GM12878 (cell line): Measurements from ENCODE around the gene PEF1. TPM values are rescaled to one million over a fixed set of nuclear protein-coding genes. Genes with fewer than 3 reads are reported as not detected.
A peak's percentile ranks its signal among the peaks of the same experiment; 100 is the strongest.

Experiments
- ATAC-seq: fragments of 200-7000 bp; cut with Tn5 transposase; 3 replicates; pipeline ENCODE4 v1.9.1; 2020; ENCODE audit warnings: mild to moderate bottlenecking, moderate library complexity
- BruUV-seq: library from RNA; stranded (reverse); fragments of 400-500 nt; replicated peaks from 2 replicates; lab custom pipeline; 2021; lab: Mats Ljungman, UMichigan
- CTCF ChIA-PET: fragments of 300-600 bp; sonication (Branson Sonifier 250); formaldehyde crosslinking; extraction: SDS; loops from one replicate; lab custom pipeline; 2021; ENCODE audit warnings: inconsistent platforms; lab: Yijun Ruan, JAX
- POLR2A ChIA-PET: fragments of 350-600 bp; formaldehyde crosslinking; extraction: SDS; loops from one replicate; lab custom pipeline; 2021; ENCODE audit warnings: inconsistent platforms; lab: Charles Lee
- RAD21 ChIA-PET: fragments of 300-600 bp; sonication (Branson Sonifier 250); formaldehyde crosslinking; loops from one replicate; lab custom pipeline; 2023; ENCODE audit warnings: antibody characterized with exemption; ENCODE audit not compliant: unreplicated experiment; lab: Charles Lee
- SMC1A ChIA-PET: fragments of 300-600 bp; sonication (Branson Sonifier 250); formaldehyde crosslinking; loops from one replicate; lab custom pipeline; 2023; ENCODE audit not compliant: unreplicated experiment, uncharacterized antibody; lab: Charles Lee
- DNase-seq: peaks from one replicate; pipeline ENCODE4 v3.0.0-alpha.2; 2011; ENCODE audit warnings: low read depth, low spot score
- FAIRE-seq: peaks from 3 replicates; lab custom pipeline; 2011; peaks lifted over from hg19 to GRCh38; lab: Jason Lieb, UNC
- H2AFZ ChIP-seq: 2 replicates; pipeline ENCODE4 v1.6.0; 2011; ENCODE audit warnings: low read depth, low read length, control low read depth; ENCODE audit not compliant: control insufficient read depth
- H3K27ac ChIP-seq: 2 replicates; pipeline ENCODE4 v1.5.1; 2011; ENCODE audit warnings: control low read depth; ENCODE audit not compliant: control insufficient read depth, insufficient read depth
- H3K27me3 ChIP-seq, 2 experiments: replicated peaks in 1 of 2; 2 replicates each; pipeline versions ENCODE4 v1.6.0 to v1.6.1; 2011; ENCODE audit warnings: low read length in 1 of 2; ENCODE audit not compliant: control insufficient read depth in 2 of 2, insufficient read depth in 2 of 2
- H3K36me3 ChIP-seq, 2 experiments: 2 replicates each; pipeline ENCODE4 v1.5.1; 2011; ENCODE audit warnings: low read length in 1 of 2; ENCODE audit not compliant: control insufficient read depth in 2 of 2, insufficient read depth in 2 of 2
- H3K4me1 ChIP-seq: 2 replicates; pipeline ENCODE4 v1.6.1; 2011; ENCODE audit warnings: mild to moderate bottlenecking, low read length, moderate library complexity, mixed read lengths; ENCODE audit not compliant: control insufficient read depth, insufficient read depth
- H3K4me2 ChIP-seq: 2 replicates; pipeline ENCODE4 v1.6.0; 2011; ENCODE audit warnings: control low read depth; ENCODE audit not compliant: control insufficient read depth, insufficient read depth
- H3K4me3 ChIP-seq: fragments of 200-600 bp; sonication (generic); 2 replicates; pipeline ENCODE4 v1.5.1; 2016
- H3K79me2 ChIP-seq: 2 replicates; pipeline ENCODE4 v1.6.0; 2011; ENCODE audit warnings: low read length; ENCODE audit not compliant: control insufficient read depth, insufficient read depth
- H3K9ac ChIP-seq: 2 replicates; pipeline ENCODE4 v1.8.0; 2011; ENCODE audit warnings: low read length, control low read depth, mixed read lengths; ENCODE audit not compliant: control insufficient read depth, insufficient read depth
- H3K9me3 ChIP-seq: replicated peaks from 3 replicates; pipeline ENCODE4 v1.5.1; 2011; ENCODE audit warnings: mild to moderate bottlenecking, low read length; ENCODE audit not compliant: control insufficient read depth, insufficient read depth
- H4K20me1 ChIP-seq: 2 replicates; pipeline ENCODE4 v1.6.0; 2011; ENCODE audit not compliant: control insufficient read depth, insufficient read depth
- CHD2 ChIP-seq: IDR thresholded peaks from 2 replicates; pipeline ENCODE4 v1.6.1; 2011; ENCODE audit warnings: low read depth, low read length, improper control_type of control experiment, borderline replicate concordance
- ETV6 ChIP-seq, 2 experiments: fragments of 450-650 bp in 1 of 2; IDR thresholded peaks in 1 of 2; conservative IDR thresholded peaks in 1 of 2; 2 replicates each; pipeline ENCODE4 v1.6.1; 2014; ENCODE audit warnings: antibody characterized with exemption in 1 of 2, borderline replicate concordance in 1 of 2, low read depth in 1 of 2, mild to moderate bottlenecking in 1 of 2, moderate library complexity in 1 of 2
- JUNB ChIP-seq: IDR thresholded peaks from 2 replicates; pipeline ENCODE4 v1.6.1; 2016; ENCODE audit warnings: antibody characterized with exemption, mild to moderate bottlenecking
- KDM1A ChIP-seq: fragments of 200-600 bp; sonication (generic); IDR thresholded peaks from 2 replicates; pipeline ENCODE4 v1.6.1; 2016; ENCODE audit warnings: borderline replicate concordance
- PML ChIP-seq: IDR thresholded peaks from 2 replicates; pipeline ENCODE4 v1.6.1; 2012; ENCODE audit warnings: low read length, inconsistent platforms
- SREBF2 ChIP-seq: IDR thresholded peaks from 2 replicates; pipeline ENCODE4 v1.6.1; 2012; ENCODE audit warnings: mild to moderate bottlenecking, low read length
- WGBS: methylation state at CpG from one replicate; pipeline ENCODE4 v1.1.6; 2016; ENCODE audit warnings: low lambda C conversion rate; ENCODE audit not compliant: insufficient replicate concordance, insufficient coverage; ENCODE audit errors: missing lambda C conversion rate; 5-methylcytosine and 5-hydroxymethylcytosine counted together
- in situ Hi-C: fragments of 300-500 bp; cut with MboI; formaldehyde crosslinking; loops from 9 replicates; pipeline ENCODE4 v1.14.3; 2018; ENCODE audit warnings: mixed read lengths
- intact Hi-C: fragments of 100-400 bp; cut with micrococcal nuclease; formaldehyde crosslinking; loops from one replicate; pipeline ENCODE4 v1.14.2; 2022; ENCODE audit not compliant: unreplicated experiment
- polyA plus RNA-seq, 11 experiments: library from polyadenylated mRNA; depleted of rRNA in 4 of 11; unstranded in 6 of 11; stranded (reverse) in 5 of 11; fragments of >200 nt; fragmentation: Nextera tagmentation in 4 of 11; fragmentation: Illumina TruSeq in 1 of 11; extraction: Ambion mirVana in 4 of 11; extraction: Trizol in 1 of 11; gene quantifications; 1 replicate in 1 of 11; 2 replicates in 10 of 11; pipeline versions ENCODE4 v1.2.1 to v1.2.3, GENCODE V29; 2011 to 2016; ENCODE audit warnings: inconsistent platforms in 2 of 11, missing spikeins in 2 of 11, low read depth in 1 of 11
- total RNA-seq, 4 experiments: library from RNA; depleted of rRNA in 3 of 4; stranded (reverse); fragments of >200 nt in 3 of 4; fragmentation: Illumina TruSeq in 1 of 4; extraction: Trizol in 1 of 4; gene quantifications; 2 replicates each; pipeline versions ENCODE4 v1.2.1 to v1.2.3, GENCODE V29; 2013 to 2021

The PEF1 gene
- total and polyA plus RNA-seq, 10 of the 15 experiments (the other 5 are each of a cell fraction or from before 2014, with no cell fraction given): 27.1 to 107 (median 79.0) TPM

- FAIRE-seq (no peak), ATAC-seq (no peak), DNase-seq (no peak)
- SMC1A ChIA-PET: interaction anchor here (0.8 to 3.5 kb wide), 17 partner anchors 9 to 200 kb away, joined by 3 to 17 read pairs (median 5); no protein-coding TSS in a partner anchor
- Histone ChIP-seq H3K27ac (no peak overlapping the region), H2AFZ (no peak overlapping the region), H3K4me1 (no peaks in the 10 kb centered on the region; the same call in 1 of the 2 replicates), H3K27me3 (no peaks in the 10 kb centered on the region), H3K79me2 (no peaks in the 10 kb centered on the region), H3K9ac (no peak overlapping the region), H3K36me3 (no peaks in the 10 kb centered on the region), H3K4me2 (no peak overlapping the region), H3K9me3 (no peaks in the 10 kb centered on the region), H4K20me1 (no peaks in the 10 kb centered on the region)
- CTCF ChIA-PET: interaction anchor here (0.7 to 3.2 kb wide), 16 partner anchors 9 to 201 kb away, joined by 3 to 21 read pairs (median 4); no protein-coding TSS in a partner anchor
- RAD21 ChIA-PET: interaction anchor here (0.7 to 1.8 kb wide), 7 partner anchors 8 to 47 kb away, joined by 3 to 9 read pairs (median 4); partner anchors contain the start of gene PEF1
- POLR2A ChIA-PET: interaction anchor here (0.6 to 2.0 kb wide), 4 partner anchors 26 to 435 kb away, joined by 3 to 8 read pairs (median 4); no protein-coding TSS in a partner anchor
- WGBS: 22% methylated on average over 6 of the region's 6 CpGs
- no TSS peak for BruUV-seq
- in situ Hi-C loops: no loop called here
- TF ChIP-seq SREBF2 (no peak), PML (no peak), ETV6 (conservative IDR thresholded peaks at IDR 0.05 in 1 of 2, IDR thresholded peaks at IDR 0.05 in 1 of 2; ENCODE audit: borderline replicate concordance in 1 of 2, low read depth in 1 of 2) (peak in 1 of 2 experiments; percentile 22; a peak in 1 of 4 replicates), CHD2 (no peak), JUNB (peak; percentile 67), KDM1A (no peak)
- TF ChIP-seq, all 136 proteins: peak for 2
- H3K4me3 ChIP-seq: no peak overlapping the region
- intact Hi-C loops: no loop called here
These were observed 48.0 kb downstream of the PEF1 start for GRCh38 chr1:31596737-31597097.
